ENCODE measurements around the gene BIRC5. TPM values are rescaled to one million over a fixed set of nuclear protein-coding genes. Genes with fewer than 3 reads are reported as not detected.

The BIRC5 gene
- total RNA-seq, 3 donors from 2014 or later = 5.4 to 10.0 (median 8.5) TPM

- Mint-ChIP-seq H3K27me3 (ENCODE audit: low read depth) (no peaks in the 10 kb centered on the region), H3K9me3 (no peaks in the 10 kb centered on the region), H3K4me1 (ENCODE audit: low read depth) (peaks cover 56% of the 10 kb centered on the region), H3K36me3 (ENCODE audit: insufficient read depth) (peaks cover 14% of the 10 kb centered on the region), H3K4me3 (no peak overlapping the region)
- no peak for ATAC-seq
- no peak for DNase-seq
Observed at GRCh38 chr17:78175643-78175981, 38.4 kb upstream of the BIRC5 start.

GRCh38 chr17:78176548-78177025 lies 37.5 kb upstream of the BIRC5 start:
- Mint-ChIP-seq H3K9me3 (no peaks in the 10 kb centered on the region), H3K4me1 (ENCODE audit: low read depth) (peaks cover 48% of the 10 kb centered on the region), H3K4me3 (no peak overlapping the region), H3K27me3 (ENCODE audit: low read depth) (no peaks in the 10 kb centered on the region), H3K36me3 (ENCODE audit: insufficient read depth) (peaks cover 14% of the 10 kb centered on the region)
- ATAC-seq (peak; percentile 82 to 89), DNase-seq (peak; percentile 76)

GRCh38 chr17:78179372-78179771 lies 34.7 kb upstream of the BIRC5 start:
- H3K9me3 Mint-ChIP-seq = no peaks in the 10 kb centered on the region
- DNase-seq = no peak
- no peak overlapping the region for H3K4me3 Mint-ChIP-seq
- no peak for ATAC-seq
- H3K27me3 Mint-ChIP-seq (ENCODE audit: low read depth) = no peaks in the 10 kb centered on the region
- no peaks in the 10 kb centered on the region for H3K36me3 Mint-ChIP-seq (ENCODE audit: insufficient read depth)
- H3K4me1 Mint-ChIP-seq (ENCODE audit: low read depth) = peaks cover 21% of the 10 kb centered on the region

- H3K4me1 Mint-ChIP-seq (ENCODE audit: low read depth) = peaks cover 21% of the 10 kb centered on the region
- DNase-seq (no peak), ATAC-seq (no peak)
- H3K36me3 Mint-ChIP-seq (ENCODE audit: insufficient read depth) = no peaks in the 10 kb centered on the region
- H3K9me3 Mint-ChIP-seq = no peaks in the 10 kb centered on the region
- peak overlapping the region; percentile 1 for H3K4me3 Mint-ChIP-seq
- no peaks in the 10 kb centered on the region for H3K27me3 Mint-ChIP-seq (ENCODE audit: low read depth)
Observed at GRCh38 chr17:78180083-78180482, 34.0 kb upstream of the BIRC5 start.

- no peak for DNase-seq
- H3K27me3 Mint-ChIP-seq (ENCODE audit: low read depth) = no peaks in the 10 kb centered on the region
- no peaks in the 10 kb centered on the region for H3K36me3 Mint-ChIP-seq (ENCODE audit: insufficient read depth)
- no peak for ATAC-seq
- no peaks in the 10 kb centered on the region for H3K9me3 Mint-ChIP-seq
- peaks cover 18% of the 10 kb centered on the region for H3K4me1 Mint-ChIP-seq (ENCODE audit: low read depth)
- H3K4me3 Mint-ChIP-seq = peak overlapping the region; percentile 1
Observed at GRCh38 chr17:78180508-78180907, 33.5 kb upstream of the BIRC5 start.

GRCh38 chr17:78182504-78182903 lies 31.5 kb upstream of the BIRC5 start:
- no peaks in the 10 kb centered on the region for H3K27me3 Mint-ChIP-seq (ENCODE audit: low read depth)
- no peak overlapping the region for H3K4me3 Mint-ChIP-seq
- peaks cover 14% of the 10 kb centered on the region for H3K4me1 Mint-ChIP-seq (ENCODE audit: low read depth)
- DNase-seq (no peak), ATAC-seq (no peak)
- no peaks in the 10 kb centered on the region for H3K36me3 Mint-ChIP-seq (ENCODE audit: insufficient read depth)
- no peaks in the 10 kb centered on the region for H3K9me3 Mint-ChIP-seq

GRCh38 chr17:78183916-78184315 lies 30.1 kb upstream of the BIRC5 start:
- no peak for ATAC-seq
- H3K27me3 Mint-ChIP-seq (ENCODE audit: low read depth) = no peaks in the 10 kb centered on the region
- H3K9me3 Mint-ChIP-seq = no peaks in the 10 kb centered on the region
- no peak overlapping the region for H3K4me3 Mint-ChIP-seq
- no peaks in the 10 kb centered on the region for H3K36me3 Mint-ChIP-seq (ENCODE audit: insufficient read depth)
- DNase-seq = no peak
- H3K4me1 Mint-ChIP-seq (ENCODE audit: low read depth) = peaks cover 16% of the 10 kb centered on the region

GRCh38 chr17:78184351-78184750 lies 29.7 kb upstream of the BIRC5 start:
- H3K4me1 Mint-ChIP-seq (ENCODE audit: low read depth) = peaks cover 16% of the 10 kb centered on the region
- ATAC-seq (no peak), DNase-seq (no peak)
- no peaks in the 10 kb centered on the region for H3K36me3 Mint-ChIP-seq (ENCODE audit: insufficient read depth)
- H3K9me3 Mint-ChIP-seq = no peaks in the 10 kb centered on the region
- H3K27me3 Mint-ChIP-seq (ENCODE audit: low read depth) = no peaks in the 10 kb centered on the region
- no peak overlapping the region for H3K4me3 Mint-ChIP-seq

- DNase-seq = no peak
- H3K4me3 Mint-ChIP-seq = no peak overlapping the region
- no peak for ATAC-seq
- H3K36me3 Mint-ChIP-seq (ENCODE audit: insufficient read depth) = no peaks in the 10 kb centered on the region
- no peaks in the 10 kb centered on the region for H3K9me3 Mint-ChIP-seq
- H3K27me3 Mint-ChIP-seq (ENCODE audit: low read depth) = no peaks in the 10 kb centered on the region
- H3K4me1 Mint-ChIP-seq (ENCODE audit: low read depth) = peaks cover 16% of the 10 kb centered on the region
Observed at GRCh38 chr17:78184868-78185267, 29.2 kb upstream of the BIRC5 start.

GRCh38 chr17:78185981-78186691 lies 27.9 kb upstream of the BIRC5 start:
- H3K36me3 Mint-ChIP-seq (ENCODE audit: insufficient read depth) = no peaks in the 10 kb centered on the region
- no peak for DNase-seq
- peak overlapping the region; percentile 70 for H3K4me3 Mint-ChIP-seq
- ATAC-seq = no peak
- no peaks in the 10 kb centered on the region for H3K27me3 Mint-ChIP-seq (ENCODE audit: low read depth)
- H3K4me1 Mint-ChIP-seq (ENCODE audit: low read depth) = peaks cover 9% of the 10 kb centered on the region
- no peaks in the 10 kb centered on the region for H3K9me3 Mint-ChIP-seq

- ATAC-seq (peak; percentile 97), DNase-seq (peak; percentile 62)
- Mint-ChIP-seq H3K4me3 (peak within 1 kb of the TSS; percentile 84), H3K27me3 (ENCODE audit: low read depth) (no peaks in the 10 kb centered on the region), H3K36me3 (ENCODE audit: insufficient read depth) (no peaks in the 10 kb centered on the region), H3K9me3 (no peaks in the 10 kb centered on the region), H3K4me1 (ENCODE audit: low read depth) (peaks cover 9% of the 10 kb centered on the region)
Observed at GRCh38 chr17:78186692-78187595, 27.1 kb upstream of the BIRC5 start, which contains the start of the genes AFMID and TK1. AFMID (plus strand) TSS chr17:78187362; CDS start chr17:78187371, 9 bp downstream. TK1 (minus strand) TSS chr17:78187052; CDS start chr17:78186994, 58 bp downstream.

- Mint-ChIP-seq H3K36me3 (ENCODE audit: insufficient read depth) (no peaks in the 10 kb centered on the region), H3K4me3 (no peak overlapping the region)
- no peak for ATAC-seq
Observed at GRCh38 chr17:78196716-78197115, 17.3 kb upstream of the BIRC5 start.

GRCh38 chr17:78197147-78197832 lies 16.8 kb upstream of the BIRC5 start:
- Mint-ChIP-seq H3K4me1 (ENCODE audit: low read depth) (no peaks in the 10 kb centered on the region), H3K9me3 (no peaks in the 10 kb centered on the region), H3K27me3 (ENCODE audit: low read depth) (no peaks in the 10 kb centered on the region), H3K4me3 (no peak overlapping the region), H3K36me3 (ENCODE audit: insufficient read depth) (no peaks in the 10 kb centered on the region)
- DNase-seq (no peak), ATAC-seq (no peak)

More at GRCh38 chr17:78196716-78197115, 17.3 kb upstream of the BIRC5 start:
- Mint-ChIP-seq H3K9me3 (no peaks in the 10 kb centered on the region), H3K27me3 (ENCODE audit: low read depth) (no peaks in the 10 kb centered on the region), H3K4me1 (ENCODE audit: low read depth) (no peaks in the 10 kb centered on the region)
- no peak for DNase-seq

GRCh38 chr17:78200451-78200850 lies 13.6 kb upstream of the BIRC5 start:
- DNase-seq (no peak), ATAC-seq (no peak)
- no peaks in the 10 kb centered on the region for H3K4me1 Mint-ChIP-seq (ENCODE audit: low read depth)
- no peaks in the 10 kb centered on the region for H3K9me3 Mint-ChIP-seq
- H3K27me3 Mint-ChIP-seq (ENCODE audit: low read depth) = no peaks in the 10 kb centered on the region
- H3K4me3 Mint-ChIP-seq = no peak overlapping the region
- H3K36me3 Mint-ChIP-seq (ENCODE audit: insufficient read depth) = no peaks in the 10 kb centered on the region

All from activated T-cell treated with anti-CD3 and anti-CD28 coated beads, Interleukin-2, amount 50 U/mL, for 4 hours (primary cell).